PC-9 (cell line): ENCODE measurements around the gene PTGFRN.

Experiments
- CTCF ChIP-seq: fragments of 200-600 bp; sonication (generic); conservative IDR thresholded peaks from 2 replicates; pipeline ENCODE4 v1.6.1; 2017; ENCODE audit warnings: mixed run types, antibody characterized with exemption, mild to moderate bottlenecking, moderate library complexity
- EZH2 ChIP-seq: fragments of 200-600 bp; sonication (generic); IDR thresholded peaks from 2 replicates; pipeline ENCODE4 v1.8.0; 2017; ENCODE audit warnings: antibody characterized with exemption, low read depth

- TF ChIP-seq CTCF (no peak), EZH2 (no peak)
These were observed 74.9 kb downstream of the PTGFRN start for GRCh38 chr1:116984406-116985160.
